SK-N-SH treated with all-trans-retinoic acid at 6 μM for 48 hours (cell line): ENCODE measurements around the gene MIOX.

Source experiments
- ATAC-seq: fragments of 200-7000 bp; cut with Tn5 transposase; 3 replicates; pipeline ENCODE4 v1.9.1; 2020; ENCODE audit warnings: mild to moderate bottlenecking, moderate library complexity
- ARNTL ChIP-seq: fragments of 450-650 bp; formaldehyde crosslinking; IDR thresholded peaks from 2 replicates; pipeline ENCODE4 v1.5.0; 2020; ENCODE audit warnings: low read depth, mild to moderate bottlenecking, moderate library complexity, borderline replicate concordance
- BACH2 ChIP-seq: fragments of 250-450 bp; sonication (Bioruptor Pico); IDR thresholded peaks from 2 replicates; pipeline ENCODE4 v1.9.0; 2021; ENCODE audit warnings: mild to moderate bottlenecking, borderline replicate concordance
- CSDC2 ChIP-seq: fragments of 250-450 bp; sonication (Bioruptor Pico); IDR thresholded peaks from 2 replicates; pipeline ENCODE4 v1.5.0; 2020; ENCODE audit warnings: mild to moderate bottlenecking, moderate library complexity
- ISL1 ChIP-seq: fragments of 250-450 bp; sonication (Bioruptor Pico); IDR thresholded peaks from 2 replicates; pipeline ENCODE4 v2.1.2; 2022; ENCODE audit warnings: mild to moderate bottlenecking, moderate library complexity
- OSR1 ChIP-seq: fragments of 250-450 bp; sonication (Bioruptor Pico); IDR thresholded peaks from 2 replicates; pipeline ENCODE4 v1.8.0; 2022; ENCODE audit warnings: moderate library complexity, mild to moderate bottlenecking, inconsistent platforms
- PPARA ChIP-seq: fragments of 250-450 bp; sonication (Bioruptor Pico); IDR thresholded peaks from 2 replicates; pipeline ENCODE4 v1.5.0; 2020; ENCODE audit warnings: mild to moderate bottlenecking, borderline replicate concordance
- RARB ChIP-seq: fragments of 250-450 bp; sonication (Bioruptor Pico); IDR thresholded peaks from 2 replicates; pipeline ENCODE4 v1.8.0; 2021; ENCODE audit warnings: mild to moderate bottlenecking, moderate library complexity
- SNAI2 ChIP-seq: fragments of 250-450 bp; sonication (Bioruptor Pico); IDR thresholded peaks from 2 replicates; pipeline ENCODE4 v1.5.0; 2020; ENCODE audit warnings: mild to moderate bottlenecking, moderate library complexity
- TCF4 ChIP-seq: fragments of 250-450 bp; sonication (Bioruptor Pico); IDR thresholded peaks from 2 replicates; pipeline ENCODE4 v1.8.0; 2021; ENCODE audit warnings: mild to moderate bottlenecking, moderate library complexity, borderline replicate concordance
- TOX ChIP-seq: fragments of 250-450 bp; sonication (Bioruptor Pico); IDR thresholded peaks from 2 replicates; pipeline ENCODE4 v1.8.0; 2021; ENCODE audit warnings: mild to moderate bottlenecking, moderate library complexity, borderline replicate concordance
- ZC3H10 ChIP-seq: fragments of 250-450 bp; sonication (Bioruptor Pico); IDR thresholded peaks from 2 replicates; pipeline ENCODE4 v1.5.1; 2021; ENCODE audit warnings: mild to moderate bottlenecking, moderate library complexity
- ZFP3 ChIP-seq: fragments of 250-450 bp; sonication (Bioruptor Pico); IDR thresholded peaks from 2 replicates; pipeline ENCODE4 v1.5.0; 2020; ENCODE audit warnings: mild to moderate bottlenecking, moderate library complexity
- ZFP30 ChIP-seq: fragments of 450-650 bp; formaldehyde crosslinking; IDR thresholded peaks from 2 replicates; pipeline ENCODE4 v1.5.0; 2022; ENCODE audit warnings: mild to moderate bottlenecking, moderate library complexity
- ZNF8 ChIP-seq: fragments of 450-650 bp; formaldehyde crosslinking; IDR thresholded peaks from 2 replicates; pipeline ENCODE4 v1.5.0; 2020; ENCODE audit warnings: mild to moderate bottlenecking, moderate library complexity
- TF ChIP-seq, protein P1 (sequence below): fragments of 250-450 bp; sonication (Bioruptor Pico); IDR thresholded peaks from 2 replicates; pipeline ENCODE4 v1.8.0; 2021; ENCODE audit warnings: low read depth, mild to moderate bottlenecking, moderate library complexity, borderline replicate concordance
- TF ChIP-seq, protein P2 (sequence below): fragments of 250-450 bp; sonication (Bioruptor Pico); IDR thresholded peaks from 2 replicates; pipeline ENCODE4 v1.8.0; 2020; ENCODE audit warnings: mild to moderate bottlenecking, moderate library complexity, borderline replicate concordance
- TF ChIP-seq, protein P3 (sequence below): fragments of 250-450 bp; sonication (Bioruptor Pico); IDR thresholded peaks from 2 replicates; pipeline ENCODE4 v1.5.1; 2020; ENCODE audit warnings: low read depth, mild to moderate bottlenecking, moderate library complexity
- TF ChIP-seq, protein P4 (sequence below): fragments of 250-450 bp; sonication (Bioruptor Pico); IDR thresholded peaks from 2 replicates; pipeline ENCODE4 v1.5.0; 2020; ENCODE audit warnings: mild to moderate bottlenecking, moderate library complexity

MIOX gene

DNA sequence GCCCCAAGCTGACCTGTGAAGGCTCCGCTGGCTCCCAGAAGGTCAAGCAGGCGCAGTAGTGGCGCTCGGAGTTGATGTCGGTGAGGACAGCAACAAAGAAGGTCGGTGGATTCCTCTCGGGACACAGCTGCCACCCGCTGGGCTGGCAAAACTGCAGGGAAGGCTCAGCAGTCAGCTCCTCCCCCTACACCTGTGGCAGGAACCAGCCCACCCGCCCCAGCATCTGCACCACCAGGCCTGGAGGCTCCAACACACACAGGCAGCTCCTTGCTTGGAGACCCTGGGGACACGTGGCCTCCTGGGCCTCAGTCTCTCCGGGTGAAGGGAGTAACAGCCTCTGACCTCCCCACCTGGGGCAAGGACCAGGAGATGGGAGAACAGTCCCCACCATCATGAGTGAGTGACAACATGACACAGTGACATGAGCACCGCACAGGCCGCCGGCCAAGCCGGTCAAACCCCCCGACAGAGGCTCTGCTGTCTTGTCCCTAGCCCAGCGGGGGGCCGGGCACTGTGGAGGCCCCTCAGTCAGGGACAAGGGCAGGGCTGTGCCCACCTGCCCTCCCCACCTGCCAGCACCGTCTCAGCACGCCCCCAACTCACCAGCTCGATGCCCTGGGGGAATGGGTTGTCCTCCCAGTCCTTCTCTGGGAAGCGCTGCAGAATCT lies 18.8 kb upstream of the MIOX start:
- TF ChIP-seq SNAI2 (no peak), CSDC2 (CRISPR knock-in tag) (no peak), BACH2 (no peak), ISL1 (CRISPR knock-in tag) (no peak), TOX (CRISPR knock-in tag) (no peak), ZNF8 (CRISPR knock-in tag) (no peak), RARB (CRISPR knock-in tag) (no peak), ZC3H10 (no peak), TCF4 (no peak), PPARA (CRISPR knock-in tag) (no peak), ZFP30 (CRISPR knock-in tag) (no peak), ARNTL (no peak), OSR1 (CRISPR knock-in tag) (no peak)
- TF ChIP-seq, protein P1, sequence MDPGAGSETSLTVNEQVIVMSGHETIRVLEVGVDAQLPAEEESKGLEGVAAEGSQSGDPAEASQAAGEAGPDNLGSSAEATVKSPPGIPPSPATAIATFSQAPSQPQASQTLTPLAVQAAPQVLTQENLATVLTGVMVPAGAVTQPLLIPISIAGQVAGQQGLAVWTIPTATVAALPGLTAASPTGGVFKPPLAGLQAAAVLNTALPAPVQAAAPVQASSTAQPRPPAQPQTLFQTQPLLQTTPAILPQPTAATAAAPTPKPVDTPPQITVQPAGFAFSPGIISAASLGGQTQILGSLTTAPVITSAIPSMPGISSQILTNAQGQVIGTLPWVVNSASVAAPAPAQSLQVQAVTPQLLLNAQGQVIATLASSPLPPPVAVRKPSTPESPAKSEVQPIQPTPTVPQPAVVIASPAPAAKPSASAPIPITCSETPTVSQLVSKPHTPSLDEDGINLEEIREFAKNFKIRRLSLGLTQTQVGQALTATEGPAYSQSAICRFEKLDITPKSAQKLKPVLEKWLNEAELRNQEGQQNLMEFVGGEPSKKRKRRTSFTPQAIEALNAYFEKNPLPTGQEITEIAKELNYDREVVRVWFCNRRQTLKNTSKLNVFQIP (CRISPR knock-in tag) = no peak
- TF ChIP-seq, protein P2, sequence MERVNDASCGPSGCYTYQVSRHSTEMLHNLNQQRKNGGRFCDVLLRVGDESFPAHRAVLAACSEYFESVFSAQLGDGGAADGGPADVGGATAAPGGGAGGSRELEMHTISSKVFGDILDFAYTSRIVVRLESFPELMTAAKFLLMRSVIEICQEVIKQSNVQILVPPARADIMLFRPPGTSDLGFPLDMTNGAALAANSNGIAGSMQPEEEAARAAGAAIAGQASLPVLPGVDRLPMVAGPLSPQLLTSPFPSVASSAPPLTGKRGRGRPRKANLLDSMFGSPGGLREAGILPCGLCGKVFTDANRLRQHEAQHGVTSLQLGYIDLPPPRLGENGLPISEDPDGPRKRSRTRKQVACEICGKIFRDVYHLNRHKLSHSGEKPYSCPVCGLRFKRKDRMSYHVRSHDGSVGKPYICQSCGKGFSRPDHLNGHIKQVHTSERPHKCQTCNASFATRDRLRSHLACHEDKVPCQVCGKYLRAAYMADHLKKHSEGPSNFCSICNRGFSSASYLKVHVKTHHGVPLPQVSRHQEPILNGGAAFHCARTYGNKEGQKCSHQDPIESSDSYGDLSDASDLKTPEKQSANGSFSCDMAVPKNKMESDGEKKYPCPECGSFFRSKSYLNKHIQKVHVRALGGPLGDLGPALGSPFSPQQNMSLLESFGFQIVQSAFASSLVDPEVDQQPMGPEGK (CRISPR knock-in tag) = no peak
- ATAC-seq = no peak

DNA sequence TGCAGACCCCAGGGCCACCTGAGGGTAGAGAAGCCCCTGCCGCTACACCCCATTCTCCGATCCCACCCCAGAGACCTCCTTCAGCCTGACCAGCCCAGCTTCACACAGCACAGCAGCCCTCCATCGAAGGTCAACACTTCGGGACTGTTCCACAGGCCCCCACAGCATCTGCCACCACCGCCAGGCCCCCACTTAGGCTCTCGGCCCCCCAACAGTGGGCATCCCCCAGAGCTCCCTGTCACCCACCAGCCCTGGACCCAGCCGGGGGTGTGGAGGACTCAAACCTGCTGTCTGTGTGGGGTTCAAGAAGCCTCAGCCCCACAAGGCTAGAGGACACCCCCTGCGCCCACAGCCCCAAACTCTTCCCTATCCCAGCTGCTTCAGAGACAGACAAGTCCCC lies 18.0 kb upstream of the MIOX start:
- TF ChIP-seq ISL1 (CRISPR knock-in tag) = no peak
- no peak for TF ChIP-seq ARNTL
- TF ChIP-seq TOX (CRISPR knock-in tag) = no peak
- TF ChIP-seq, protein P3, sequence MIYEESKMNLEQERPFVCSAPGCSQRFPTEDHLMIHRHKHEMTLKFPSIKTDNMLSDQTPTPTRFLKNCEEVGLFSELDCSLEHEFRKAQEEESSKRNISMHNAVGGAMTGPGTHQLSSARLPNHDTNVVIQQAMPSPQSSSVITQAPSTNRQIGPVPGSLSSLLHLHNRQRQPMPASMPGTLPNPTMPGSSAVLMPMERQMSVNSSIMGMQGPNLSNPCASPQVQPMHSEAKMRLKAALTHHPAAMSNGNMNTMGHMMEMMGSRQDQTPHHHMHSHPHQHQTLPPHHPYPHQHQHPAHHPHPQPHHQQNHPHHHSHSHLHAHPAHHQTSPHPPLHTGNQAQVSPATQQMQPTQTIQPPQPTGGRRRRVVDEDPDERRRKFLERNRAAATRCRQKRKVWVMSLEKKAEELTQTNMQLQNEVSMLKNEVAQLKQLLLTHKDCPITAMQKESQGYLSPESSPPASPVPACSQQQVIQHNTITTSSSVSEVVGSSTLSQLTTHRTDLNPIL (CRISPR knock-in tag) = no peak
- no peak for TF ChIP-seq ZC3H10
- TF ChIP-seq PPARA (CRISPR knock-in tag) = no peak
- TF ChIP-seq SNAI2 = no peak
- TF ChIP-seq, protein P2 (CRISPR knock-in tag) = no peak
- TF ChIP-seq, protein P4, sequence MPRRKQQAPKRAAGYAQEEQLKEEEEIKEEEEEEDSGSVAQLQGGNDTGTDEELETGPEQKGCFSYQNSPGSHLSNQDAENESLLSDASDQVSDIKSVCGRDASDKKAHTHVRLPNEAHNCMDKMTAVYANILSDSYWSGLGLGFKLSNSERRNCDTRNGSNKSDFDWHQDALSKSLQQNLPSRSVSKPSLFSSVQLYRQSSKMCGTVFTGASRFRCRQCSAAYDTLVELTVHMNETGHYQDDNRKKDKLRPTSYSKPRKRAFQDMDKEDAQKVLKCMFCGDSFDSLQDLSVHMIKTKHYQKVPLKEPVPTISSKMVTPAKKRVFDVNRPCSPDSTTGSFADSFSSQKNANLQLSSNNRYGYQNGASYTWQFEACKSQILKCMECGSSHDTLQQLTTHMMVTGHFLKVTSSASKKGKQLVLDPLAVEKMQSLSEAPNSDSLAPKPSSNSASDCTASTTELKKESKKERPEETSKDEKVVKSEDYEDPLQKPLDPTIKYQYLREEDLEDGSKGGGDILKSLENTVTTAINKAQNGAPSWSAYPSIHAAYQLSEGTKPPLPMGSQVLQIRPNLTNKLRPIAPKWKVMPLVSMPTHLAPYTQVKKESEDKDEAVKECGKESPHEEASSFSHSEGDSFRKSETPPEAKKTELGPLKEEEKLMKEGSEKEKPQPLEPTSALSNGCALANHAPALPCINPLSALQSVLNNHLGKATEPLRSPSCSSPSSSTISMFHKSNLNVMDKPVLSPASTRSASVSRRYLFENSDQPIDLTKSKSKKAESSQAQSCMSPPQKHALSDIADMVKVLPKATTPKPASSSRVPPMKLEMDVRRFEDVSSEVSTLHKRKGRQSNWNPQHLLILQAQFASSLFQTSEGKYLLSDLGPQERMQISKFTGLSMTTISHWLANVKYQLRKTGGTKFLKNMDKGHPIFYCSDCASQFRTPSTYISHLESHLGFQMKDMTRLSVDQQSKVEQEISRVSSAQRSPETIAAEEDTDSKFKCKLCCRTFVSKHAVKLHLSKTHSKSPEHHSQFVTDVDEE = no peak
- TF ChIP-seq OSR1 (CRISPR knock-in tag) = no peak
- TF ChIP-seq CSDC2 (CRISPR knock-in tag) = no peak
- TF ChIP-seq ZFP3 (CRISPR knock-in tag) = no peak

DNA sequence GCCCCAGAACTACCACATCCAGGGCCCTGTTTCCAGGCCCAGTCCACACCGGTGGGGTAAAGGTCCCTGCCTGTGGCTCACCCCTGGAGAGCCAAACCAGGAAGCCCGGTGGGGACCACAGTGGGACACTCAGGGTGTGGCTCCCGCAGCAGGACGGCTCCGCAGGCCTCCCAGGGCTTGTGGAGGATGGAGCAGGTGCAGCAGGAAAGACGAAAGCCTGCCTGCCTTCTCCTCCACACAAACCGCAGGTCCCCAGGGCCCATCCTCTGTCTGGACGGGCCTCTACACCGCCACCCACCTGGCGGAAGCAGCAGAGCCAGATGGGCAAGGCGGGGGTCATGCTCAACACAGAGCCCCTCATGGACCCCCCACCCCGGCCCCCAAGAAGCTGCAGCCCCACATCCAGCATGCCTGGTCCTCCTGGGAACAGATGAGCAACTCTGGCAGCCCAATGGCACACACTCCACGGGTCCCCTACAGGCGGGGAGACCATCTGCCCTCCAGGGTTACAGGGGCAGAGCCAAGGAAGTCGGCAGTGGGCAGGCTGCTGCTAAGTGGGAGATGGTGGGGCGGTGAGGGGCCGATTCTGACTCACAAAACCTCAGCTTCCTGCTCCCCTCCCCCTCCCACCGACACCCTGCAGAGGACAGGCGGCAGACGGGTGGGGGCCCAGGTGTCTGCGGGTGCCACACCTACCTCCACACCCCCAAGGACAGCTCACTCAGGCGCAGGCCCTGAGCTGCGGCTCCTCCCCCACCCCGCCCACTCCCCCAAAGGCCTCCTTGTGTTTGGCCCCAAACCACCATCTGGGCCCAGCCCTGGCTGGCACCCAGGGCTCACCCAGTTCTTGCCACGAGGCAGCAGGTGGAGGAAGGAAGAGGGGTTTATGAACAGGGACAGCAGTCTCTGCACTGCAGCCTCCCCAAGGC lies 17.0 kb upstream of the MIOX start:
- ATAC-seq = no peak
- TF ChIP-seq TOX (CRISPR knock-in tag) (no peak), ZNF8 (CRISPR knock-in tag) (no peak), SNAI2 (no peak), ARNTL (no peak)
- TF ChIP-seq, protein P2 (CRISPR knock-in tag) = no peak
- TF ChIP-seq, protein P3 (CRISPR knock-in tag) = no peak

More for the DNA sequence above, 18.0 kb upstream of the MIOX start:
- ATAC-seq = no peak
